Loucy (cell line): Measurements from ENCODE around the gene NUTF2.

Experiments used
- CTCF ChIP-seq: fragments of 200-600 bp; sonication (generic); conservative IDR thresholded peaks from 2 replicates; pipeline ENCODE4 v1.5.1; 2014; ENCODE audit warnings: mild to moderate bottlenecking, antibody characterized with exemption, low read length
- EZH2phosphoT487 ChIP-seq: fragments of 200-600 bp; IDR thresholded peaks from 2 replicates; pipeline ENCODE4 v1.6.1; 2018; ENCODE audit warnings: antibody characterized with exemption, mild to moderate bottlenecking, moderate library complexity, borderline replicate concordance

- TF ChIP-seq CTCF, result no peak
- TF ChIP-seq EZH2phosphoT487, result no peak
These were observed 5.4 kb upstream of the NUTF2 start for GRCh38 chr16:67841198-67841815.
